ENCODE data around the gene NISCH. TPM values are rescaled to one million over a fixed set of nuclear protein-coding genes. Genes with fewer than 3 reads are reported as not detected.

Gene NISCH
- total RNA-seq, 1 experiment from 2014 or later = 72.8 TPM

- Histone ChIP-seq H3K4me1 (ENCODE audit: control insufficient read depth in 1 of 2, insufficient read depth in 2 of 2, low read length in 2 of 2) (no peaks in the 10 kb centered on the region), H4K20me1 (ENCODE audit: insufficient read depth) (no peaks in the 10 kb centered on the region), H3K9me3 (ENCODE audit: control insufficient read depth in 1 of 2, insufficient read depth in 1 of 2, low read depth in 1 of 2, low read length in 2 of 2) (no peaks in the 10 kb centered on the region), H2AFZ (ENCODE audit: low read depth, low read length, poor library complexity, severe bottlenecking) (no peak overlapping the region), H3K4me3 (replicated peaks in 1 of 2; ENCODE audit: low read depth in 1 of 2, low read length in 2 of 2) (no peak overlapping the region), H3K4me2 (ENCODE audit: low read length) (no peak overlapping the region), H3K9me2 (ENCODE audit: insufficient read depth) (no peaks in the 10 kb centered on the region), H3K27me3 (ENCODE audit: insufficient read depth, low read length) (no peaks in the 10 kb centered on the region), H3K36me3 (ENCODE audit: control insufficient read depth in 1 of 2, insufficient read depth in 2 of 2, low read length in 2 of 2) (no peaks in the 10 kb centered on the region), H3K79me2 (ENCODE audit: insufficient read depth, low read length) (no peaks in the 10 kb centered on the region), H3K27ac (ENCODE audit: low read depth, low read length) (no peak overlapping the region), H3K9ac (ENCODE audit: low read length) (no peak overlapping the region)
- intact Hi-C loops (cut with micrococcal nuclease) = no loop called here
- DNase-seq (ENCODE audit: low read depth, low spot score) (no peak), ATAC-seq (no peak)
- ChIA-PET RAD21 (ENCODE audit: low non-redundant PET in 1 of 2, low total read pairs in 2 of 2, uncharacterized antibody in 2 of 2, unreplicated experiment in 2 of 2) (no interaction called here), POLR2A (no interaction called here), CTCF (no interaction called here)
- TF ChIP-seq POLR2AphosphoS5 (IDR thresholded peaks at IDR 0.05; ENCODE audit: low read depth, low read length) (no peak), SIN3A (IDR thresholded peaks at IDR 0.05; ENCODE audit: low read depth) (no peak), SP1 (IDR thresholded peaks at IDR 0.05; ENCODE audit: low read depth) (no peak), ZNF274 (IDR thresholded peaks at IDR 0.05; ENCODE audit: low read depth, low read length) (no peak), EZH2 (IDR thresholded peaks at IDR 0.05) (no peak), TCF7L2 (IDR thresholded peaks at IDR 0.05; ENCODE audit: borderline replicate concordance, extremely low read depth, insufficient read depth, insufficient read length) (no peak), CTCF (IDR thresholded peaks at IDR 0.05 in 2 of 3, conservative IDR thresholded peaks at IDR 0.05 in 1 of 3; ENCODE audit: borderline replicate concordance in 1 of 3, insufficient read depth in 1 of 3, low read depth in 2 of 3, low read length in 2 of 3) (no peak), JUND (IDR thresholded peaks at IDR 0.05) (no peak), ZBTB33 (IDR thresholded peaks at IDR 0.05; ENCODE audit: extremely low read depth, insufficient replicate concordance, low read length) (no peak), ATF3 (IDR thresholded peaks at IDR 0.05) (no peak), CEBPB (IDR thresholded peaks at IDR 0.05; ENCODE audit: low read depth) (no peak), POLR2A (IDR thresholded peaks at IDR 0.05; ENCODE audit: borderline replicate concordance, extremely low read depth, insufficient read depth, insufficient read length) (no peak)
- BruUV-seq (replicated peaks) = no TSS peak
These were observed 17.4 kb upstream of the NISCH start for GRCh38 chr3:52438104-52438376.

Data from HCT116 (cell line).